Measurements from ENCODE around the gene LMX1B.
"Not testable (repeated sequence)": the region's sequence is repeated elsewhere in the genome, so short reads cannot be mapped to it uniquely, and the experiment has no call there.

Gene LMX1B

GRCh38 chr9:126700296-126700695 is 86.6 kb downstream of the LMX1B start:
- no peak for DNase-seq

- no peak for DNase-seq
Observed at GRCh38 chr9:126700903-126701812, 87.4 kb downstream of the LMX1B start.

GRCh38 chr9:126701813-126702140 is 88.0 kb downstream of the LMX1B start:
- no peak for DNase-seq

GRCh38 chr9:126702151-126703001 is 88.6 kb downstream of the LMX1B start:
- DNase-seq: peak; percentile 24

GRCh38 chr9:126703002-126703865 is 89.5 kb downstream of the LMX1B start:
- DNase-seq: no peak

GRCh38 chr9:126703866-126704156 is 90.1 kb downstream of the LMX1B start:
- no peak for DNase-seq

GRCh38 chr9:126704157-126704891 is 90.6 kb downstream of the LMX1B start:
- no peak for DNase-seq

GRCh38 chr9:126704892-126705766 is 91.4 kb downstream of the LMX1B start:
- DNase-seq: peak; percentile 86

- peak; percentile 75 for DNase-seq
Observed at GRCh38 chr9:126705767-126706697, 92.3 kb downstream of the LMX1B start.

GRCh38 chr9:126706698-126707053 is 92.9 kb downstream of the LMX1B start:
- DNase-seq: no peak

- DNase-seq: no peak
Observed at GRCh38 chr9:126707083-126707482, 93.4 kb downstream of the LMX1B start.

GRCh38 chr9:126707712-126708111 is 94.0 kb downstream of the LMX1B start:
- DNase-seq: not testable (repeated sequence)

GRCh38 chr9:126708178-126708577 is 94.5 kb downstream of the LMX1B start:
- no peak for DNase-seq

GRCh38 chr9:126709241-126709640 is 95.5 kb downstream of the LMX1B start:
- DNase-seq: no peak

- DNase-seq: no peak
Observed at GRCh38 chr9:126715382-126715781, 101.7 kb downstream of the LMX1B start.

GRCh38 chr9:126717441-126717840 is 103.7 kb downstream of the LMX1B start:
- not testable (repeated sequence) for DNase-seq

GRCh38 chr9:126719618-126720031 is 105.9 kb downstream of the LMX1B start:
- DNase-seq: peak; percentile 94

GRCh38 chr9:126720036-126720435 is 106.3 kb downstream of the LMX1B start:
- no peak for DNase-seq

- no peak for DNase-seq
Observed at GRCh38 chr9:126720661-126721563, 107.2 kb downstream of the LMX1B start.
